Head of caudate nucleus (tissue), 42 donors: ENCODE measurements around the gene TMEM198.

Experiments
- DNase-seq, 42 donors: peaks; one replicate each; pipeline versions ENCODE4 v3.0.0 to v3.0.0-alpha.2; 2020 to 2021; ENCODE audit warnings: mixed read lengths in 7 of 42
- intact Hi-C: fragments of 100-400 bp; cut with DNase I; formaldehyde crosslinking; loops from one replicate; pipeline ENCODE4 v1.15.0; 2022

Gene TMEM198

GRCh38 chr2:219507581-219508443, 36.0 kb upstream of the TMEM198 start:
- no peak for DNase-seq

GRCh38 chr2:219508444-219508734, 35.4 kb upstream of the TMEM198 start:
- DNase-seq: no peak
- intact Hi-C loops: no loop called here

More at GRCh38 chr2:219507581-219508443, 36.0 kb upstream of the TMEM198 start:
- intact Hi-C loops: no loop called here

- DNase-seq: peak in 1 of 42 donors; percentile 55
- intact Hi-C loops: no loop called here
Observed at GRCh38 chr2:219508971-219509779, 34.7 kb upstream of the TMEM198 start.

GRCh38 chr2:219509780-219510511, 33.9 kb upstream of the TMEM198 start:
- intact Hi-C loops: no loop called here
- peak; percentile 27 to 86 (median 74) for DNase-seq

GRCh38 chr2:219510512-219511135, 33.2 kb upstream of the TMEM198 start:
- intact Hi-C loops: no loop called here
- no peak for DNase-seq

GRCh38 chr2:219511547-219512325, 32.1 kb upstream of the TMEM198 start:
- DNase-seq: no peak
- intact Hi-C loops: no loop called here

GRCh38 chr2:219512524-219513216, 31.2 kb upstream of the TMEM198 start:
- no peak for DNase-seq
- intact Hi-C loops: no loop called here

- no peak for DNase-seq
- intact Hi-C loops: no loop called here
Observed at GRCh38 chr2:219513787-219514186, 30.0 kb upstream of the TMEM198 start.

- intact Hi-C loops: no loop called here
Observed at GRCh38 chr2:219514196-219514761, 29.5 kb upstream of the TMEM198 start, which contains the start of gene ASIC4. TSS of gene ASIC4 (plus strand) at chr2:219514482. CDS start at chr2:219514725, 243 bp downstream.

GRCh38 chr2:219514836-219515235, 29.0 kb upstream of the TMEM198 start:
- no peak for DNase-seq
- intact Hi-C loops: no loop called here

More at GRCh38 chr2:219514196-219514761, 29.5 kb upstream of the TMEM198 start, which contains the start of gene ASIC4:
- peak in 12 of 42 donors; percentile 26 to 63 (median 47) for DNase-seq

- intact Hi-C loops: no loop called here
- peak in 36 of 42 donors; percentile 36 to 93 (median 65) for DNase-seq
Observed at GRCh38 chr2:219515874-219516629, 27.8 kb upstream of the TMEM198 start.

- intact Hi-C loops: no loop called here
- DNase-seq: no peak
Observed at GRCh38 chr2:219516888-219517287, 26.9 kb upstream of the TMEM198 start.

- DNase-seq: no peak
- intact Hi-C loops: no loop called here
Observed at GRCh38 chr2:219517954-219518778, 25.7 kb upstream of the TMEM198 start.

- intact Hi-C loops: no loop called here
- DNase-seq: no peak
Observed at GRCh38 chr2:219519526-219519916, 24.3 kb upstream of the TMEM198 start.

- DNase-seq: no peak
- intact Hi-C loops: no loop called here
Observed at GRCh38 chr2:219520079-219520478, 23.7 kb upstream of the TMEM198 start.
